Naive thymus-derived CD4-positive, alpha-beta T cell (primary cell): ENCODE results near the gene FAH. TPM values are rescaled to one million over a fixed set of nuclear protein-coding genes. Genes with fewer than 3 reads are reported as not detected.

Experiments
- ATAC-seq: fragments of 150-1000 bp; cut with Tn5 transposase; 2 replicates; pipeline ENCODE4 v1.10.0; 2021; ENCODE audit warnings: mild to moderate bottlenecking, moderate library complexity
- CTCF ChIA-PET: fragments of 350-600 bp; sonication (Branson Sonifier 250); formaldehyde crosslinking; loops from one replicate; lab custom pipeline; 2021; ENCODE audit warnings: antibody characterized with exemption; lab: Charles Lee
- POLR2A ChIA-PET: fragments of 350-600 bp; sonication (Branson Sonifier 250); formaldehyde crosslinking; loops from one replicate; lab custom pipeline; 2021; ENCODE audit warnings: antibody characterized with exemption, inconsistent platforms; lab: Charles Lee
- DNase-seq, 9 donors: peaks; one replicate each; pipeline versions ENCODE4 v3.0.0 to v3.0.0-alpha.2; 2020 to 2022; ENCODE audit warnings: mixed read lengths in 1 of 9
- H3K27ac ChIP-seq: one replicate; pipeline ENCODE4 v1.7.0; 2013; ENCODE audit warnings: mild to moderate bottlenecking, low read depth, low read length, moderate library complexity
- H3K27me3 ChIP-seq, 2 donors: one replicate each; pipeline ENCODE4 v1.7.0; 2013; ENCODE audit warnings: low read length in 2 of 2, mild to moderate bottlenecking in 2 of 2, moderate library complexity in 2 of 2; ENCODE audit not compliant: control insufficient read depth in 2 of 2, insufficient read depth in 2 of 2
- H3K36me3 ChIP-seq, 3 experiments: 1 replicate in 2 of 3; 2 replicates in 1 of 3; pipeline ENCODE4 v1.7.0; 2013; ENCODE audit warnings: low read length in 3 of 3, mild to moderate bottlenecking in 3 of 3, moderate library complexity in 1 of 3; ENCODE audit not compliant: insufficient read depth in 3 of 3, control insufficient read depth in 2 of 3
- H3K4me1 ChIP-seq, 2 donors: one replicate each; pipeline ENCODE4 v1.7.0; 2013; ENCODE audit warnings: low read length in 2 of 2, mild to moderate bottlenecking in 2 of 2, moderate library complexity in 1 of 2; ENCODE audit not compliant: control insufficient read depth in 2 of 2, insufficient read depth in 2 of 2
- H3K4me3 ChIP-seq: 2 replicates; pipeline ENCODE4 v1.7.0; 2013; ENCODE audit warnings: mild to moderate bottlenecking, low read length
- H3K9me3 ChIP-seq, 3 experiments: 1 replicate in 2 of 3; 2 replicates in 1 of 3; pipeline ENCODE4 v1.7.0; 2013; ENCODE audit warnings: low read length in 3 of 3; ENCODE audit not compliant: control insufficient read depth in 2 of 3
- H3K27ac Mint-ChIP-seq, 9 donors: one replicate each; pipeline ENCODE4 v1.8.0; 2020 to 2022; ENCODE audit warnings: mixed read lengths in 9 of 9, mild to moderate bottlenecking in 8 of 9, moderate library complexity in 5 of 9, inconsistent platforms in 2 of 9
- H3K27me3 Mint-ChIP-seq, 5 donors: one replicate each; pipeline ENCODE4 v1.8.0; 2021 to 2022; ENCODE audit warnings: mixed read lengths in 5 of 5, mild to moderate bottlenecking in 1 of 5
- H3K36me3 Mint-ChIP-seq, 5 donors: one replicate each; pipeline ENCODE4 v1.8.0; 2020 to 2022; ENCODE audit warnings: mixed read lengths in 5 of 5, mild to moderate bottlenecking in 3 of 5, inconsistent platforms in 1 of 5
- H3K4me1 Mint-ChIP-seq, 7 donors: one replicate each; pipeline ENCODE4 v1.8.0; 2020 to 2022; ENCODE audit warnings: mixed read lengths in 7 of 7, mild to moderate bottlenecking in 3 of 7, inconsistent platforms in 1 of 7
- H3K4me3 Mint-ChIP-seq, 10 donors: one replicate each; pipeline ENCODE4 v1.8.0; 2020 to 2022; ENCODE audit warnings: mild to moderate bottlenecking in 10 of 10, mixed read lengths in 10 of 10, moderate library complexity in 6 of 10, inconsistent platforms in 2 of 10
- H3K9me3 Mint-ChIP-seq, 11 donors: one replicate each; pipeline ENCODE4 v1.8.0; 2020 to 2022; ENCODE audit warnings: mixed read lengths in 11 of 11, mild to moderate bottlenecking in 4 of 11, inconsistent platforms in 1 of 11, moderate library complexity in 1 of 11
- intact Hi-C, 2 donors: fragments of 100-400 bp; cut with micrococcal nuclease; formaldehyde crosslinking; loops; one replicate each; pipeline ENCODE4 v1.15.1; 2023
- polyA plus RNA-seq, 2 donors: library from polyadenylated mRNA; unstranded; fragments of 300-500 nt; fragmentation: Illumina TruSeq; gene quantifications; one replicate each; pipeline ENCODE4 v1.2.3, GENCODE V29; 2021
- total RNA-seq, 6 experiments: library from RNA in 5 of 6; stranded (reverse) in 5 of 6; gene quantifications; 1 replicate in 5 of 6; 2 replicates in 1 of 6; pipeline ENCODE4 v1.2.3 and lab custom pipeline; 2021 to 2026

FAH gene
- total and polyA plus RNA-seq, 7 experiments from 2014 or later = 4.8 to 58.3 (median 6.8) TPM

DNA sequence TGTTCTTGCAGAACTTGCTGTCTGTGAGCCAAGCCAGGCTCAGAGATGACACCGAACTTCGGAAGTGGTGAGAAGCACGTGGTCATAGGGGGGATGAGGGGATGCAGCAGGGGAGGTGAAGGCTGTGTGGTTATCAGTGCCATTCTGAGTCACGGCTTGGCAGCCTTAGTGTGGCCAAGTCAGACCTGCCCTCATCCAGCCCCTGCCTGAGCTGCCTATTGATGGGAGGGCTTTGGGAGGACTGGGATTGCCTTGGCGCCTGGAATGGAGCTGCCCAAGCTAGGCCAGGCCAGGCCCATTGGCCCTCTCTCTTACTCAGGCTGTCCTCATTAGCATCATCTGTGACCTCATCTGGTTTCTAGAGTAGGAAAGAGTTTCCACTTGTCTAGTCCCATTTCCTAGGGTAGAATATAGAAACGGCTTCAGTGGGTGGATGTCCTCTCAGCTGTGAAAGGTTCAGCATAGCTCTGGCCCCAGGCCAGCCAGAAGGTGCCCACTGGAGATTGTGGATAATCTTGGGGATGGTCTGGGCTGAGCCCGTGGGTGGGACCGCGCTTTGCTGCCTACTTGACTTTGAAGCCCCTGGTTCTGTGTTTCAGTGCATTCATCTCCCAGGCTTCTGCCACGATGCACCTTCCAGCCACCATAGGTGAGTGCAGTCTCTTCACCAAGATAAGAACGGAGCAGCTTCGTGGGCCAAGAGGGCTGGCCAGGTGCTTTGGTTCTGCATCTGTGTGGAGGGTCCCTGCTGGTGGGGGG, 7.2 kb downstream of the FAH start:
- peaks cover 0 to 53% (median 16%) of the 10 kb centered on the region in 5 donors for H3K36me3 Mint-ChIP-seq

DNA sequence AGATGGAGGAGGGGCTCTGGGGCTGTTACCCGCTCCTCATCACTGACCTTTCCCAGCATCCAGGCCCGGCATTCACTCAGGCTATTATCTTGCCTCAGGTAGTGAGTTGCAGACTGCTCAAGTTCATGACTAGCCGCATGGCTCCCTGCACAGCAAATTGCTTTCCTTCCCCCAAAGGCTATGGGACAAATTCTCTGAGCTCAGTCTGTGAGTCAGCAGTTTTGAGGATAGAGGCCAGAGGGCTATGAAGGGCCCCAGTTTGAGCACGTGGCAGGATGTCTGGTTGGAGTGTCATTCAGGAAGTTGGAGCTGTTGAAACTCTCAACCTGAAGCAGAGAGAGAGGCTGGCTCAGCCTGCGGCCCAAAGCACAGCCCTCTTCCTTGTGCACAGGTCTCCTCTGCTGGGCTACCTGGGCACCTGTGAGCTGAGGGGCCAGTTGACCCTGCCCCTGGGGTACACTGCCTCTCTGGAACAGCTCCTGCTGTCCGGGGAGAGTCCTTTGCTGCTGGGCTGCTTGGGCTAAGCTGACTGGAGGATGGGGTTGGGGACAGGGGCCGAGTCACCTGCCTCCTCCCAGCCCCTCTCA, 7.9 kb downstream of the FAH start:
- Mint-ChIP-seq H3K9me3 (no peaks in the 10 kb centered on the region), H3K4me1 (peaks cover 8 to 31% (median 11%) of the 10 kb centered on the region in 7 donors), H3K27me3 (no peaks in the 10 kb centered on the region), H3K36me3 (peaks cover 0 to 49% (median 16%) of the 10 kb centered on the region in 5 donors), H3K27ac (peak overlapping the region in 3 of 9 donors; percentile 18 to 91 (median 46)), H3K4me3 (peak overlapping the region in 1 of 10 donors; percentile 73)
- Histone ChIP-seq H3K9me3 (no peaks in the 10 kb centered on the region), H3K36me3 (peaks cover 0 to 16% (median 0%) of the 10 kb centered on the region in 3 experiments), H3K27ac (no peak overlapping the region), H3K4me3 (no peak overlapping the region), H3K27me3 (no peaks in the 10 kb centered on the region), H3K4me1 (peaks cover 0 to 3% of the 10 kb centered on the region in 2 donors)
- intact Hi-C loops = loop anchor here in 1 of 2 donors (1.0 kb wide), 1 partner anchor 192 kb away; no protein-coding TSS in a partner anchor
- ATAC-seq (peak; percentile 94), DNase-seq (peak in 1 of 9 donors; percentile 46)
- ChIA-PET CTCF (interaction anchor here (1.0 to 1.2 kb wide), 2 partner anchors 71 to 780 kb away, joined by 3 read pairs; no protein-coding TSS in a partner anchor), POLR2A (interaction anchor here (0.9 kb wide), 1 partner anchor 239 kb away, joined by 4 read pairs; no protein-coding TSS in a partner anchor)

More for the DNA sequence above, 7.2 kb downstream of the FAH start:
- Mint-ChIP-seq H3K27me3 (no peaks in the 10 kb centered on the region), H3K9me3 (no peaks in the 10 kb centered on the region), H3K27ac (peak overlapping the region in 2 of 9 donors; percentile 18 to 91), H3K4me1 (peaks cover 8 to 38% (median 14%) of the 10 kb centered on the region in 7 donors), H3K4me3 (no peak overlapping the region)
- POLR2A ChIA-PET = no interaction called here
- CTCF ChIA-PET = interaction anchor here (1.0 to 1.2 kb wide), 2 partner anchors 70 to 779 kb away, joined by 3 read pairs; no protein-coding TSS in a partner anchor
- Histone ChIP-seq H3K4me3 (no peak overlapping the region), H3K4me1 (peaks cover 0 to 3% of the 10 kb centered on the region in 2 donors), H3K9me3 (no peaks in the 10 kb centered on the region), H3K27me3 (no peaks in the 10 kb centered on the region), H3K27ac (no peak overlapping the region), H3K36me3 (peaks cover 0 to 16% (median 0%) of the 10 kb centered on the region in 3 experiments)
- ATAC-seq (peak; percentile 13), DNase-seq (no peak)
- intact Hi-C loops = loop anchor here in 1 of 2 donors (1.0 kb wide), 1 partner anchor 192 kb away; no protein-coding TSS in a partner anchor

DNA sequence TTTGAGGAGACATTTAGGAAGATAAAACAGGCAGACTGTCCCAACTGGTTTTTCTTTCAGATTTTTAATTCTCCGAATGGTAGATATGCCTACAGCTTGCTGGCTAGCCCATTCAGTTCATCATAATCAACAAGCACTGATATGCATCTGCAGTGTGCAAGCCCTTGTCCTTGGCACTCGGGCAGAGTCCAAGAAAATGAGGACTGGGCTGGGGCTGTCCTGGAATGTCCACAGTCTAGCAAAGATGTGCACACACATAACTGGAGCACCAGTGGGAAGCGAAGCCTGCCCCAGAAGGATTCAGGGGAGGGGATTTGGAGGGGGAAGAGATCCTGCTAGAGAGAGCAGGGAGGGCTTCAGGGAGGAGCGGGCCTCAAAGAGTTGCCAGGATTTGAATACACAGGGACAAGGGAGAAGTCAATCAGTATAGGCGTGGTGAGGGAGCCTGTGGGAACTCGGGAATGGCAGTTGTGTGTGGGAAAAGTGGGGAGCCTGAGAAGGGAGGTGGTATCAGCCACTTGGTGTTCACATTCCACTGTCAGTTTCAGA, 8.7 kb downstream of the FAH start:
- CTCF ChIA-PET = interaction anchor here (1.2 kb wide), 1 partner anchor 781 kb away, joined by 3 read pairs; no protein-coding TSS in a partner anchor
- Histone ChIP-seq H3K27me3 (no peaks in the 10 kb centered on the region), H3K9me3 (no peaks in the 10 kb centered on the region), H3K27ac (no peak overlapping the region), H3K4me1 (peaks cover 0 to 3% of the 10 kb centered on the region in 2 donors), H3K36me3 (peaks cover 0 to 16% (median 0%) of the 10 kb centered on the region in 3 experiments), H3K4me3 (no peak overlapping the region)
- DNase-seq (no peak), ATAC-seq (no peak)
- POLR2A ChIA-PET = interaction anchor here (0.9 kb wide), 1 partner anchor 239 kb away, joined by 4 read pairs; no protein-coding TSS in a partner anchor
- peak overlapping the region in 1 of 10 donors; percentile 73 for H3K4me3 Mint-ChIP-seq
- H3K27ac Mint-ChIP-seq = peak overlapping the region in 2 of 9 donors; percentile 43 to 91
- H3K9me3 Mint-ChIP-seq = no peaks in the 10 kb centered on the region
- H3K4me1 Mint-ChIP-seq = peaks cover 8 to 29% (median 10%) of the 10 kb centered on the region in 7 donors
- peaks cover 0 to 49% (median 16%) of the 10 kb centered on the region in 5 donors for H3K36me3 Mint-ChIP-seq
- no peaks in the 10 kb centered on the region for H3K27me3 Mint-ChIP-seq
- intact Hi-C loops = no loop called here

DNA sequence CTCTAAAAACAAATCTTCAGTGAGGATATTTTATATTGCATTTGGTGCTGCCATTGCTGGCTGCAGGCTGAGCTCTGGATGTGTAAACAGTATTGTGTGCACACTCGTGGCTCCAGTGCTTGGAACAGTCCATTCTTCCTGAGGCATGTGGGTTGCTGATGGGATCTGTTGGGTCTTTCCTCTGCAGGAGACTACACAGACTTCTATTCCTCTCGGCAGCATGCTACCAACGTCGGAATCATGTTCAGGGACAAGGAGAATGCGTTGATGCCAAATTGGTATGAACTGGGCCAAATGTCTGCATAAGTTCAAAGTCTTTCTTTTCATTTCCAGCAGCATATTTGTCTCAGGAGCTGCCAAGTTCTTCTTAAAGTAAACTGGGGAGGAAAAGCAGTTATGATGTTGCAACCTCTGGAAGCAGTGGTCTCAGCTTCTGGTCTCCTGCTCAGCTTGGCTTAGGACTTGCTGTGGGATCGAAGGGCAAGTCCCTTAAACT, 9.3 kb downstream of the FAH start:
- Mint-ChIP-seq H3K27ac (no peak overlapping the region), H3K9me3 (no peaks in the 10 kb centered on the region), H3K4me3 (no peak overlapping the region), H3K4me1 (peaks cover 8 to 29% (median 10%) of the 10 kb centered on the region in 7 donors), H3K27me3 (no peaks in the 10 kb centered on the region), H3K36me3 (peaks cover 0 to 49% (median 16%) of the 10 kb centered on the region in 5 donors)
- intact Hi-C loops = no loop called here
- Histone ChIP-seq H3K27me3 (no peaks in the 10 kb centered on the region), H3K36me3 (peaks cover 0 to 16% (median 0%) of the 10 kb centered on the region in 3 experiments), H3K4me3 (no peak overlapping the region), H3K9me3 (no peaks in the 10 kb centered on the region), H3K27ac (no peak overlapping the region), H3K4me1 (peaks cover 0 to 3% of the 10 kb centered on the region in 2 donors)
- ATAC-seq (no peak), DNase-seq (no peak)
- CTCF ChIA-PET = no interaction called here
- POLR2A ChIA-PET = no interaction called here

DNA sequence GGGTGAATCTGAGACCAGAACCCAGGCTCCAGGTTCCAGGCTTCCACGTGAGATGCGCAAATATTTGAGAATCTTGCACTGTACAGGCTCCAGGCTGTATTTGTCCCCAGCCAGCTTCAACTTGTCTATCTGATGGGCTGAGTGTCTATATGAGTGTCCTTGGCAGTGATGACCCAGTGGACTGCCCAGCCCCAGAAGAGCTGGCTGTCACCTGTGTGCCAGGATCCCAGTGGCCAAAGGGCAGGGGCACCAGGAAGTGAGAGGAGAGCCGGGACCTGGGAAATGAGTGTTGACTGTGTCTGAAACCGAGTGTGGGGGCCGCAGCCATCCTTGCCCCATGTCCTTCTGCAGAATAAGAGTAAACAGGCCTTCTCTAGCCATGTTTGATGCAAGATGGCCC, 10.4 kb downstream of the FAH start:
- Mint-ChIP-seq H3K4me3 (no peak overlapping the region), H3K9me3 (no peaks in the 10 kb centered on the region), H3K27ac (no peak overlapping the region), H3K27me3 (no peaks in the 10 kb centered on the region), H3K4me1 (peaks cover 8 to 28% (median 10%) of the 10 kb centered on the region in 7 donors), H3K36me3 (peaks cover 0 to 49% (median 16%) of the 10 kb centered on the region in 5 donors)
- no peaks in the 10 kb centered on the region for H3K9me3 ChIP-seq
- no peak overlapping the region for H3K27ac ChIP-seq
- ChIA-PET POLR2A (no interaction called here), CTCF (no interaction called here)
- intact Hi-C loops = no loop called here
- H3K27me3 ChIP-seq = no peaks in the 10 kb centered on the region
- H3K4me3 ChIP-seq = no peak overlapping the region
- H3K4me1 ChIP-seq = peaks cover 0 to 3% of the 10 kb centered on the region in 2 donors
- ATAC-seq (no peak), DNase-seq (no peak)
- peaks cover 0 to 16% (median 0%) of the 10 kb centered on the region in 3 experiments for H3K36me3 ChIP-seq

DNA sequence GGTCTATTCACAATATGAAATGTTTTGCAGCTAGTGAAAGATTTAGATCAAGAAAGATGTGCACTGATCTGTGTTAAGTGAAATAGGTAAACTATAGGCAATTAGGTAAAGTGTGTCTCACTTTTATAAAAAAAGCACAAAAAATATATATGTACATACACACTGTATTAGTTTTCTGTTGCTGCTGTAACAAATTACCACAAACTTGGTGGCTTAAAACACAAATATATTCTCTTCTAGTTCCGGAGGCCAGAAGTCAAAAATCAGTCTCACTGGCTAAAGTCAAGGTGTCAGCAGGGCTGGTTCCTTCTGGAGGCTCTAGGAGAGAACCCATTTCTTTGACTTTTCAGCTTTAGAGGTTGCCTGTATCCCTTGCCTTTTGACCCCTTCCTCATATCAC, 11.1 kb downstream of the FAH start:
- no peak overlapping the region for H3K27ac Mint-ChIP-seq
- H3K36me3 Mint-ChIP-seq = peaks cover 0 to 51% (median 20%) of the 10 kb centered on the region in 5 donors
- no peaks in the 10 kb centered on the region for H3K9me3 Mint-ChIP-seq
- ATAC-seq = no peak
- ChIA-PET POLR2A (no interaction called here), CTCF (no interaction called here)
- no peaks in the 10 kb centered on the region for H3K9me3 ChIP-seq
- H3K4me3 ChIP-seq = no peak overlapping the region
- H3K4me3 Mint-ChIP-seq = no peak overlapping the region
- H3K4me1 ChIP-seq = peaks cover 0 to 3% of the 10 kb centered on the region in 2 donors
- H3K36me3 ChIP-seq = peaks cover 0 to 16% (median 0%) of the 10 kb centered on the region in 3 experiments
- no peaks in the 10 kb centered on the region for H3K27me3 ChIP-seq
- DNase-seq = no peak
- H3K4me1 Mint-ChIP-seq = peaks cover 8 to 24% (median 10%) of the 10 kb centered on the region in 7 donors
- no peak overlapping the region for H3K27ac ChIP-seq
- intact Hi-C loops = no loop called here
- no peaks in the 10 kb centered on the region for H3K27me3 Mint-ChIP-seq
